GM11168 (cell line): ENCODE measurements around the gene TANC1.

Source experiments
- in situ Hi-C: fragments of 300-500 bp; cut with MboI; formaldehyde crosslinking; loops from one replicate; pipeline ENCODE4 v1.12.0; 2022; ENCODE audit warnings: low sequenced_read_pairs; ENCODE audit not compliant: unreplicated experiment

TANC1 gene

GRCh38 chr2:159206736-159207380 is 238.4 kb downstream of the TANC1 start:
- in situ Hi-C loops: no loop called here

- in situ Hi-C loops: no loop called here
These were observed 240.0 kb downstream of the TANC1 start for GRCh38 chr2:159208438-159208837.

- in situ Hi-C loops: no loop called here
These were observed 241.2 kb downstream of the TANC1 start for GRCh38 chr2:159209341-159210306.

GRCh38 chr2:159211447-159212396 is 243.3 kb downstream of the TANC1 start:
- in situ Hi-C loops: no loop called here

GRCh38 chr2:159213296-159213695 is 244.9 kb downstream of the TANC1 start:
- in situ Hi-C loops: no loop called here

- in situ Hi-C loops: no loop called here
These were observed 246.0 kb downstream of the TANC1 start for GRCh38 chr2:159214325-159214865.

DNA sequence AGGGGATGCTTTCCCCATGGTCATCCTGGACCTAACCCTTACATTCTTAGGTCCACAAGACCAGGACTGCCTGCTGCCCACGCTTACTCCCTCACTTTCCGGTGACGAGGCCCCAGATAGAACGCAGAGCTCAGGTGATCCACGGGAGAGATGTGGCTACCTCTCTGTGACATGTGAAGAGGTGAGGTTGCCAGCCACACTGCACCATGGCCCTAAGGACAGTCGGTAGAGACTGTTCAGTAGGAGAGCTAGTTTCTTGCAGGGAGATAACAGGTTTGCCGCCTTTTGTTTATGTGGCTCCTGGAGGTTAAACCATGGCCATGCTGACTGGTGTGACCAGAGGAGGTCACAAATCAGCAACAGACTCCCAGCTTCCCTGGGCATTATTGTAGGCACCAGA is 246.7 kb downstream of the TANC1 start:
- in situ Hi-C loops: no loop called here

GRCh38 chr2:159217676-159218075 is 249.2 kb downstream of the TANC1 start:
- in situ Hi-C loops: no loop called here

GRCh38 chr2:159218389-159218788 is 249.9 kb downstream of the TANC1 start:
- in situ Hi-C loops: no loop called here

- in situ Hi-C loops: no loop called here
These were observed 251.1 kb downstream of the TANC1 start for GRCh38 chr2:159219394-159219998.

DNA sequence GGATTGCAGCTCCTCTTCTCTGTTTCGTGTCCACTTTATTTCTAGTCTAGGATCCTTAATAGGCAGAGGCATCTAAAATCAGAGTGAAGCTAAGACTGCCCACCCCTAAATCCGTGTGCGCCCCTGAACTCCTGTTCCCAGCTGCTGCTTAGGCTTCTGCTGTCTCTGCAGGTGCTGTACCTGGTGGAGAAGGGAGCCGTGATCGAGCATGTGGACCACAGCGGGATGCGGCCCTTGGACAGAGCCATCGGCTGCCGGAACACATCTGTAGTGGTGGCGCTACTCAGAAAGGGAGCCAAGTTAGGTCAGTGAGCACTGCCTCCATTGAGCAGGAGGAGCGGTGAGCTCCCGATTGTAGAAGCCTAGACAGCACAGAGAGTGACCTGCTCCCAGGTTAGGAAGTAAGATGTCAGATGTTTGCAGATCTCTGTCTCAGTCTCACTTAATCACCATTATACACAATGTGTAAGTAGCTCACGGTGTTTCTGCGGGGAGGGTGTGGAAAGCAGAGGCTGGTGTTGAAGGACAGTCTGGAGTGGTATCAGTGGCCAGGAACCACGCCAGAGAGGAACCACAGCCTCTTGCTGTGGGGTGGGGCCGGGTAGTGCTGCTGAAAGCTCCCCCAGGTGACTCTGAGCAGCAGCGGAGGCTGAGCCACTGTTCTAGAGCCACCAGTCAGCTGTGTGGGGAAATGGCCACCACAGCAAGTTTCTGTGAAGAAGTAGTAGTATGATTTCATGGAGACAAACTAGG is 255.8 kb downstream of the TANC1 start:
- in situ Hi-C loops: no loop called here

DNA sequence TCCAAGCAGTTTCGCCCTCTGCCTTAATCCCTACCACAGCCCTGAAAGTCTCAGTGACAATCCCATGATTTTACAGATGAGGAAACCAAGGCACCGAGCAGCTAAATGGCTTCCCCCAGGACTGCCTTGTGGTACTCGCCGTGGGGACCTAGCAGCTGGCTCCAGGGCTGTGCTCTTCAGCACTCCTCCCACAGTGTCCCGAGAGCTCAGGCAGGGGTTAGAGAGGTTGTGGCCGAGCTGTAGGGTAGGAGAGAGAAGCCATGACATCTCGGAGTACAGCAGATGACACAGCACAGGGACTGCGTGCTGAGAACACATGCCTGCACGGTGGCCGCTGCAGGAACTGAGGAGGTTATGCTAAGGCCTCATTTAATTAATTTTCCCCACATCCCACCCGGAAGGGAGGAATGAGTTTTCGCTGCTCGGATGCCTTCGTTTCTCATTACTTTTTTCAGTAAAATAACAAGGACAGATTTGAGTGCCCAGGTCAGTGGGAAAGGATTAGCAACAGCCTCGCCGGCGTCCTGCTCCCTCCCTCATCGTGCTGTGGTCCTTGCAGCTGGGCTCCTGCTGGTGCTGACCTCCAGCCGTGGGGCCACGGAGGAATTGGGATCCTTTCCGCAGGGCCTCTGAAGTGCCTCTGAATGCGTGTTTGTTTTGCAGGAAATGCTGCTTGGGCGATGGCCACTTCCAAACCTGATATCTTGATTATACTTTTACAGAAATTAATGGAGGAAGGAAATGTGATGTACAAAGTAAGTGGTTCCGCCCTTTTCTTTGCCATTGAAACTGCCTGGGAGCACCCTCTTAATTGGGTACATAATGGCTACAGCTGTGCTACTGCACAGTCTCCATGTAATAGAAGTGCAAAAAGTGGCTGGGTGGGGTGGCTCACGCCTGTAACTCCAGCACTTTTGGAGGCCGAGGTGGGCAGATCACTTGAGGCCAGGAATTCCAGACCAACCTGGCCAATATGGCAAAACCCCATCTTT is 256.9 kb downstream of the TANC1 start:
- in situ Hi-C loops: no loop called here

GRCh38 chr2:159226059-159226461 is 257.6 kb downstream of the TANC1 start:
- in situ Hi-C loops: no loop called here

DNA sequence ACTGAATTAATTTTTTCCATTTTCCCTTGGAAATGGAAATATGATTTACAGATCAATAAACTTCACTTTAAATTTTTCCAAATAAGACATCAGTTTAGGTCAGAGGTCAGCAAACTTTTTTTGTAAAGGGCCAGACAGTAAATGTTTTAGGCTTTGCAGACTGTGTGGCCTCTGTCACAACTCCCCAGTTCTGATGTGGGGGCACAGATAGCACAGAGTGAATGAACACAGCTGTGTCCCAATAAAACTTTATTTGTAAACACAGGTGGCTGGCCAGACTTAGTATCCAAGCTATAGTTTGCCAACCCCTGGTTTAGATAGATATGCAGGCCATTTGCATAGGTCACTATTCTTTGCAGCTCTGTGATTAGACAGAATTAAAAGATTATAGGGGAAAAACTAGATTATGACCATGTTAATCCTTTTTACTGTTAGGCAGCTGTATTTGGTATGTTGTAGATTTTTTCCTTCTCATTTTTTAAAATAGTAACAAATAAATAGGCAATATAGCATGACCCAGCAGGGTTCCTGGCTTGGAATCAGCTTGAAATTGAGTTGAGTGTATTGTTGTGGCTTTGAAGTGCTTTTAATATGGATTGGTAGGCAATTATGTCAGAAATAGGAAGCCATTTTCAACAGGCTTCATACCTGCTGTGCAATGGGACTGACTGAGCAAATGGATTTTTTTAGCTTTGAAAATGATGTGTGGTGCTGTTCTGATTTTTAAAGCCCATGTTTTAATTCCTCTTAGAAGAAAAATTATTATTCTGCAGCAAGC is 258.4 kb downstream of the TANC1 start:
- in situ Hi-C loops: no loop called here

- in situ Hi-C loops: no loop called here
These were observed 259.0 kb downstream of the TANC1 start for GRCh38 chr2:159227467-159227866.

GRCh38 chr2:159228081-159228581 is 259.7 kb downstream of the TANC1 start:
- in situ Hi-C loops: no loop called here
